ENCODE data around the gene TRABD. TPM values are rescaled to one million over a fixed set of nuclear protein-coding genes. Genes with fewer than 3 reads are reported as not detected.

The TRABD gene
- total RNA-seq, 1 donor from 2014 or later, result 35.7 TPM

DNA sequence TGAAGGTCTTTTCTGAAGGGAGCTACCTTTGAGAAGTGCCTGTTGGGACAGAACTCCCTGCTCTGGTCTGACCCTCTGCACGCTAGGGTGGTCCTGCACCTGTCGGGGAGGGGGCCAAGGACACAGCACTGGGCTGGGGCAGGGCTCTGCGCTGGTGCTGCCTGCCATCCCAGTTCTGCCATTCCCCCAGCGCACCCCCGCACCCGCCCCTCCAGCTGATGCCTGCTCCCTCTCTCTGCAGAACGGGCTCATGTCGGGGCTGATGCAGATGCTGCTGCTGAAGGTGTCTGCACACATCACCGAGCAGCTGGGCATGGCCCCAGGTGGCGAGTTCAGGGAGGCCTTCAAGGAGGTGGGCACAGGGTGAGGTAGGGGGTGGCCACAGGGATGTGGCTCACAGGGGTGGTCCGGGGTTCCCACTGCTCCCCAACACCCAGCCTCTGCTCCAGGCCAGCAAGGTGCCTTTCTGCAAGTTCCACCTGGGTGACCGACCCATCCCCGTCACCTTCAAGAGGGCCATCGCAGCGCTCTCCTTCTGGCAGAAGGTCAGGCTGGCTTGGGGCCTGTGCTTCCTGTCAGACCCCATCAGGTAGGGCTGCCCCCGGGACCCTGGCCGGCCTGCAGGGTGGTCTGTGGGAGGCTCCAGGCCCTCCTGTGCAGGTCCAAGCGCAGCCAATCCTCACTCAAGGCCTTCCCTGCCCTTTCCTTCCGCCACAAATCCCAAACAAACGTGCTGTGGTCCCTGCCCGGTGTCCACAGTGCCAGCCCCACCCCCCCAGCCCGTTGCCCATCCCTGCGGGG, 11.5 kb downstream of the TRABD start:
- H3K27me3 Mint-ChIP-seq (ENCODE audit: low read depth, unreplicated experiment), result no peaks in the 10 kb centered on the region
- H4K20me1 ChIP-seq (ENCODE audit: insufficient read depth, low read length), result peaks cover 32% of the 10 kb centered on the region
- no peak overlapping the region for H3K4me3 Mint-ChIP-seq (ENCODE audit: unreplicated experiment)
- H3K36me3 Mint-ChIP-seq (ENCODE audit: low read depth, unreplicated experiment), result no peaks in the 10 kb centered on the region
- H3K27me3 ChIP-seq (ENCODE audit: insufficient read depth, low read length), result no peaks in the 10 kb centered on the region
- H3K27ac ChIP-seq (ENCODE audit: low read depth, low read length), result no peak overlapping the region
- no peak overlapping the region for H3K4me3 ChIP-seq (ENCODE audit: insufficient read depth, low read depth, low read length)
- no peak overlapping the region for H3K9ac ChIP-seq (ENCODE audit: low read length)
- H3K9me3 Mint-ChIP-seq (ENCODE audit: unreplicated experiment), result no peaks in the 10 kb centered on the region
- H3K27ac Mint-ChIP-seq (ENCODE audit: unreplicated experiment), result peak overlapping the region; percentile 26
- FAIRE-seq (no peak), DNase-seq (ENCODE audit: low read depth) (no peak)
- TF ChIP-seq, protein P1, sequence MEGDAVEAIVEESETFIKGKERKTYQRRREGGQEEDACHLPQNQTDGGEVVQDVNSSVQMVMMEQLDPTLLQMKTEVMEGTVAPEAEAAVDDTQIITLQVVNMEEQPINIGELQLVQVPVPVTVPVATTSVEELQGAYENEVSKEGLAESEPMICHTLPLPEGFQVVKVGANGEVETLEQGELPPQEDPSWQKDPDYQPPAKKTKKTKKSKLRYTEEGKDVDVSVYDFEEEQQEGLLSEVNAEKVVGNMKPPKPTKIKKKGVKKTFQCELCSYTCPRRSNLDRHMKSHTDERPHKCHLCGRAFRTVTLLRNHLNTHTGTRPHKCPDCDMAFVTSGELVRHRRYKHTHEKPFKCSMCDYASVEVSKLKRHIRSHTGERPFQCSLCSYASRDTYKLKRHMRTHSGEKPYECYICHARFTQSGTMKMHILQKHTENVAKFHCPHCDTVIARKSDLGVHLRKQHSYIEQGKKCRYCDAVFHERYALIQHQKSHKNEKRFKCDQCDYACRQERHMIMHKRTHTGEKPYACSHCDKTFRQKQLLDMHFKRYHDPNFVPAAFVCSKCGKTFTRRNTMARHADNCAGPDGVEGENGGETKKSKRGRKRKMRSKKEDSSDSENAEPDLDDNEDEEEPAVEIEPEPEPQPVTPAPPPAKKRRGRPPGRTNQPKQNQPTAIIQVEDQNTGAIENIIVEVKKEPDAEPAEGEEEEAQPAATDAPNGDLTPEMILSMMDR (IDR thresholded peaks at IDR 0.05; ENCODE audit: insufficient read depth, low read depth, low read length), result no peak
- no peak for TF ChIP-seq EZH2 (IDR thresholded peaks at IDR 0.05; ENCODE audit: insufficient read depth, low read length)
- no peak overlapping the region for H2AFZ ChIP-seq (ENCODE audit: low read depth, low read length)
- no peak overlapping the region for H3K4me2 ChIP-seq (ENCODE audit: low read length)
- H3K36me3 ChIP-seq (ENCODE audit: insufficient read depth, low read length), result no peaks in the 10 kb centered on the region
- peaks cover 11% of the 10 kb centered on the region for H3K4me1 ChIP-seq (ENCODE audit: insufficient read depth, low read length)
- peaks cover 31% of the 10 kb centered on the region for H3K79me2 ChIP-seq (ENCODE audit: insufficient read depth, low read length)
- H3K4me1 Mint-ChIP-seq (ENCODE audit: low read depth, unreplicated experiment), result no peaks in the 10 kb centered on the region
- H3K9me3 ChIP-seq (ENCODE audit: insufficient read depth, low read depth, low read length), result no peaks in the 10 kb centered on the region

DNA sequence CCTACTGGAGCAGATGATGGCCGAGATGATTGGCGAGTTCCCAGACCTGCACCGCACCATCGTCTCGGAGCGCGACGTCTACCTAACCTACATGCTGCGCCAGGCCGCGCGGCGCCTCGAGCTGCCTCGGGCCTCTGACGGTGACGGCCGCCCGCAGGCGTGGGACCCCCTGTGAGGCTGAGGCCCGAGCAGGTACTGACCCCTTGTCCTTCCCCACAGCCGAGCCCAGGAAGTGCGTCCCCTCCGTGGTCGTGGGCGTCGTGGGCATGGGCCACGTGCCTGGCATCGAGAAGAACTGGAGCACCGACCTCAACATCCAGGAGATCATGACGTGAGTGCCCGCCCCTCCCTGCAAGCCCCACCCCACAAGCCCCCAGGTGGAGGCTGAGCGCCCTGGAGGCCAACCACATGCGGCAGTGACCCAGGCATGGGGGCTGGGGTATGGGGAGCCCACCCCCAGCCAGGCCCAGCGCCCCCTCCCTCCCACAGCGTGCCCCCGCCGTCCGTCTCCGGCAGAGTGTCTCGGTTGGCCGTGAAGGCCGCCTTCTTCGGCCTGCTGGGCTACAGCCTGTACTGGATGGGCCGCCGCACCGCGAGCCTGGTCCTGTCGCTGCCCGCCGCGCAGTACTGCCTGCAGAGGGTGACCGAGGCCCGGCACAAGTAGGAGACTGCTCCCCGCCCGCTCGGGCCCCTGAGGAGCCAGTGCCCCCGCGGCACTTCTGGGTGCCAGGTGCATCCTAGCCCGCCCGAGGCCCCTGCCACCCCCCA, 12.3 kb downstream of the TRABD start:
- Histone ChIP-seq H3K4me1 (ENCODE audit: insufficient read depth, low read length) (peaks cover 13% of the 10 kb centered on the region), H3K27ac (ENCODE audit: low read depth, low read length) (no peak overlapping the region), H3K79me2 (ENCODE audit: insufficient read depth, low read length) (peaks cover 31% of the 10 kb centered on the region), H3K27me3 (ENCODE audit: insufficient read depth, low read length) (no peaks in the 10 kb centered on the region), H2AFZ (ENCODE audit: low read depth, low read length) (no peak overlapping the region), H3K9ac (ENCODE audit: low read length) (no peak overlapping the region), H4K20me1 (ENCODE audit: insufficient read depth, low read length) (peaks cover 31% of the 10 kb centered on the region), H3K4me3 (ENCODE audit: insufficient read depth, low read depth, low read length) (no peak overlapping the region), H3K9me3 (ENCODE audit: insufficient read depth, low read depth, low read length) (no peaks in the 10 kb centered on the region), H3K4me2 (ENCODE audit: low read length) (no peak overlapping the region), H3K36me3 (ENCODE audit: insufficient read depth, low read length) (no peaks in the 10 kb centered on the region)
- FAIRE-seq (no peak), DNase-seq (ENCODE audit: low read depth) (no peak)
- no peaks in the 10 kb centered on the region for H3K4me1 Mint-ChIP-seq (ENCODE audit: low read depth, unreplicated experiment)
- no peaks in the 10 kb centered on the region for H3K9me3 Mint-ChIP-seq (ENCODE audit: unreplicated experiment)
- H3K4me3 Mint-ChIP-seq (ENCODE audit: unreplicated experiment), result no peak overlapping the region
- H3K27ac Mint-ChIP-seq (ENCODE audit: unreplicated experiment), result no peak overlapping the region
- no peaks in the 10 kb centered on the region for H3K27me3 Mint-ChIP-seq (ENCODE audit: low read depth, unreplicated experiment)
- H3K36me3 Mint-ChIP-seq (ENCODE audit: low read depth, unreplicated experiment), result peaks cover under 1% of the 10 kb centered on the region
- TF ChIP-seq, protein P1 (IDR thresholded peaks at IDR 0.05; ENCODE audit: insufficient read depth, low read depth, low read length), result no peak
- no peak for TF ChIP-seq EZH2 (IDR thresholded peaks at IDR 0.05; ENCODE audit: insufficient read depth, low read length)
